HG02571 (cell line): ENCODE data around the gene CHD6.

ENCODE experiments used
- ATAC-seq: cut with Tn5 transposase; IDR thresholded peaks from one replicate; pipeline ENCODE4 v1.9.1; 2021; ENCODE audit warnings: mild to moderate bottlenecking, moderate library complexity; ENCODE audit not compliant: unreplicated experiment

Gene CHD6

DNA sequence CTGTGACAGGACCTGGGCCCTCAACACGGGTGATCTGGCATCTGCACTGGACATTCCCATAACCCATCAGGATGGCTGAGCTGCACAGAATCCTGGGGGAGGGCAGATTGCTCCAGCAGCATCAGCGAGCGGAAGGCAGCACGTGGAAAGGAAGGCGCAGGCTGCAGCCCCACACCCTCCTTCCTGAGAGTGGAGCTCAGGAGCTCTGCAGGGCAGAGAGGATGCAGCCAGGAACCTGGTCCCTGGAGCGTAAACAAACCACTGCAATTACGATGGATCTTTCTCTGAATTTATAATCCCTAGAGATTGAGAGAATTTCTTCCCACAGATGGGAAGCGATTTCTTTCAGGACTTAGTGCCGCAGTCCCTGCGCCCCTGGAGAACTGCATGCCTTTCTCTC is 211.8 kb downstream of the CHD6 start:
- no peak for ATAC-seq

GRCh38 chr20:41405436-41405835 is 212.7 kb downstream of the CHD6 start:
- ATAC-seq, result no peak

DNA sequence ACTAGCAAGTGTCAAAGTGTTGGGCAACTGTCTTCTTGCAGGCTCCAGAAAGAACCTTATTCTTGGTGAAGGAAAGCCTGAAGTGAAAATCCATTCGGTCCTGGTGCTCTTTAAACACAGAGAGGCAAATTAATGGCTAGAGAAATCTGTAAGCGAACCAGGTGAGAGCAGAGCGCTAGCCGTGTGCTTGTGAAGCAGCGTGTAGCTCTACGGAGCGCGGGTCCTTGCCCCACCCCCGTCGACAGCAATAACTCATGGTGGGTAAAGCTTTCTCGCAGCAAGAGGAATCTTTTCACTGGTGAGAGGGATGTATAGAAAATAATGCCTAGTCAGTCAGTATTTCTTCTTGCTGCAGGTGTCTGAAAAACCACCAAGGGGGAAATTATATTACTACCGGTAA is 214.6 kb downstream of the CHD6 start:
- no peak for ATAC-seq

DNA sequence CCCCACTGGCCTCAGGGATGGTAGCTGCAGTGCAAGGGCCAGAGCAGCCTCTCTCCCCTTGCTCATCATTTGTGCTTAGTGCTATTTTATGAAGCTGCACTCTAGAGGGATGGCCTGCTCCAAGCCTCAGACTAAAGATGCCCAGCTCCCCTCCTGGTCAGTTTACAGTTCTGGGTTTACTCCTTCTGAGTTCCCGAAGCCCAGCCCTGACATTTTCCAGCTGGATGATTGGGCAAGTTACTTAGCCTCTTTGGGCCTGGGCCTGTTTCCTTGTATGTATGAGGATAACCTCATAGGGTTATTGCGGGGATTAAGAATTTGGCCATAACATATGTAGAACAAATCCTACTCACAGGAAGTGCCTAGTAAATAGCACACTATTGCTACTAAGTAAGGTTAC is 219.8 kb downstream of the CHD6 start:
- ATAC-seq, result no peak

- no peak for ATAC-seq
These were observed 222.2 kb downstream of the CHD6 start for GRCh38 chr20:41395667-41396664.

DNA sequence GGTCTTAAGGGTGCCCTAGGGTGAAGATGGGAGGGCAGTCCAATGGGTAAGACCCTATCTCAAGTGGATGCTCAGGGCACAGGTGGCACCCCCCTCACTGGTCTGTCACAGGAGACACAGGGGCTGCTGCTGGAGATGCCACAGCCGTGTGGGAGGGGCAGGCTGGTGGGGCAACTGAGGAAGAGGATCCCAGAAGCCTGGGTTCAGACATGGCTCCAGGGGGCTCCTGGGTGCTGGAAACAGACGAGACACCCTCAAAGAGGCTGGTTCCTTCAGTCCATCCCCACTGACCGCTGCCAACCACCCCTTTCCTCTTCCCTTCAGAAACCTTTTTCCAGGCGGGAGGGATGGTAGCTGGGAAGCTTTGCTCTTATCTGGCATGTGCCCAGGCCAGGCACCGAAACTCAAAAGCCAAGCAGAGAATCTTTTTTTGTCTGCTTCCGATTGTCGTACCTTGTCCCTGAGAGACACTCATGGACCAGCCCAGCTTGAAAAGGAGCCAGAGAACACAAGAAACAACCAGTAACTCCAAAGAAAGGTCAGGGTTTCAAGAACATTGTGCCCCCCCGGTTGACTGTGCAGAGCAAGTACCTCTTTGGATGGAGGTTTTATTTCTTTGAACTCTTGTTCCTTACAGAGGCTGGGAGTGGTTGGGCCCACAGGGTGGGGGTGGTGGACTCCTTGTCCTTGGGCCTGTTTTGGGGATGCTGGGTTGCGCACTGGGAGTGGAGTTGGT is 223.1 kb downstream of the CHD6 start:
- no peak for ATAC-seq

DNA sequence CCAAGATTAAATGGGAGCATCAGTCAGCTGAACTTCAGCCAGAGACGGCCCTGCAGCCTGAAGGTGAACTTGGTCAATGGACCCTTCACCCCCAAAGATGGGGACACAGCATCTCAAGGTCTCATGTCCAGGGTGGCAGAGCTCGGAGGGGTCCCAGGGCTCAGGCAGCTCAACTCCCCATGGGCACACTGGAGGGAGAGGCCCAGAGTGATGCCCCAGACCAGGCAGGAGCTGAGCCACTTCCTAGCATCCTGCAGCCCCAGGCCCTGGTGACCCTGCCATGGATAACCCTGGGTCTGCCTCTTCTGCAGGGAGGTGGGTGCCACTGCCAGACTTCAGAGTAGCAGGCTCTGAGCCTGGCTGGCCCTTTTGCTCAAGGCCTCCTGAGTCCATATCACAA is 224.1 kb downstream of the CHD6 start:
- no peak for ATAC-seq

DNA sequence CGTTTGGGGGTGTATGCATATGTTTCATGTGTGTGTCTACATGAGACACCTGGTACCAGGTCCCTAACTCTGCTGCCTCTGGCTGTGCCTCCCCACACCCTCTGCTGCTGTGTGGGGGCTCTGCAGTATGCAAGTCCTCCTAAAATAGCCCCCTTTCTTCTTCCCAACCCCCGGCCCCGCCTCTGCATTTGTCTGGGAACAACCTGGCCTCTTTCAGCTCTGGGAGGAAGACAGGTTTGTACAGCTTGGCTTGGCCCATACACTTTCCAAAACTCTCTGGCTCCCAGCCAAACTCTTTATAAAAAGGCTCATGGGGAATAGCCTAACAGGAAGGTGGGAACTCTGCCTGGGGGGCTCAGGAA is 224.5 kb downstream of the CHD6 start:
- ATAC-seq, result no peak

- no peak for ATAC-seq
These were observed 225.1 kb downstream of the CHD6 start for GRCh38 chr20:41392871-41393704.

DNA sequence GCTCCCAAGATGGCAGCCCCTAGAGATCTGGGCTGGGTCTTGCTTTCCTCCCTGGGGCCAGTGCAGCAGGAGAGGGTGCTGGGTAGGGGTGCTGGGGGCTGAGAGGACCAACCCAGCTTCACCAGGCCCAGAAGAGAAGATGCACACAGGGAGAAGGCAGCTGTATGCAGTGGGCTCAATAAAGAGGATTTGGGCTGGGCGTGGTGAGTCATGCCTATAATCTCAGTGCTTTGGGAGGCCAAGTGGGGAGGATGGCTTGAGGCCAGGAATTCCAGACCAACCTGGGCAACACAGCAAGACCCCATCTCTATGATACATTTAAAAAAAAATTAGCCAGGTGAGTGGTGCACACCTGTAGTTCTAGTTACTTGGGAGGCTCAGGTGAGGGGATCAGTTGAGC is 225.9 kb downstream of the CHD6 start:
- ATAC-seq, result no peak

- ATAC-seq, result no peak
These were observed 226.6 kb downstream of the CHD6 start for GRCh38 chr20:41391587-41392001.

DNA sequence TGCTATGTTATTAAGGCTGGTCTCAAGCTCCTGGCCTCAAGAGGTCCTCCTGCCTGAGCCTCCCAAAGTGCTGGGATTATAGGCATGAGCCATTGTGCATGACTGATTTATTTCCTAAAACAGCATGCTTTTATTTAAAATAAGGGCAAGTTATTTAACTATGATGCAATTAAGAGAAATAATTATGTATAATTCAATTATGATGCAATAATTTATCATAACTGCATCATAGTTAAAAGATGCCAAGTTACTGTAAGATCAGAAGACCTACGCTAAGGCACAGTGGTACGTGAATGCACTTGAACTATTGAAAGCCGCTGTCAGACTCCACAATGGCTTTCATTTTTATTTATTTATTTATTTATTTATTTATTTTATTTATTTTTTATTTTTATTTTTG is 227.3 kb downstream of the CHD6 start:
- ATAC-seq, result no peak

GRCh38 chr20:41387444-41387851 is 230.7 kb downstream of the CHD6 start:
- ATAC-seq, result no peak

DNA sequence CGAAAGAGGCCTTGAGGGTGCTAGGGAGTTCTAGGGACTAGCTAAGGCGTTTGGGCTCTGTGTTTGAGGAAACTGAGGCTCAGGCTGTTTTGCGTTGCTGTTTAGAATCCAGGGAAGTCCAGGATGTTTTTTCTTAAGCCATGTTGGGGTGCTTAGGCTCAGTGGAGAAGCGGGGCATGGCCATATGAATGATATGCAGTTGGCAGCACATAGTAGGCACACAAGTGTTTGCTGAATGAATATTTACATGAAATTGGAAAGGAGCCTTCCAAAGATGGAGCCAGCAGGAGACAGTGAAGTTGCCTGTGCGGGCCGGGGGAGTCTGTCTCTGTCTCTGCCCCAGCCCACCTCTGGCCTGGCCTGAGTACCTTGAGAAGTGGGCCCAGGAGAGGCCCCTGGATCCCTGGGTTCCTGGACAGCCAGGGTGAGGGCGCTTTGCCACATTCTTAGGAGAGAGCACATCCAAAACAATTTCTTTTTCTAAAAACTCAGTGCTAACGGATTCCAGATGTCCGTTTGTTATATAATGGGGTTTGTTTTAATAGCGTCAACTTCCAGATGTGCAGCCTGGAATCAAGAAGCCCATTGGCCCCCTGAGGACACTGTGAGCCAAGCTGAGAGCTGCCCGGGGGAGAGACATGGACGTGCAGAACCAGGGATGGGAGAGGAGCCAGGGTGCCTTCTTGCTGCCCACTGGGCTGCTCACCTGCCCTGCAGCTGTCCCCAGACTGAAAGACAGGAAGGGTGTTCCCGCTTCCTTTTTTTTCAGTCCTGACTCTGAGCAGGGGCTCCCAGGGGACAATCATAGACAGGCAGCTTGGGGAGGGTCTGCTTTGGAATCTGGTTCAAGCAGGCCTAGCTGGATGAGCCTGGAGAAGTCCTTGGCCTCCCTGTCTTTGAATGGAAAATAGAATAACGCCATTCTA is 231.4 kb downstream of the CHD6 start:
- ATAC-seq, result no peak

DNA sequence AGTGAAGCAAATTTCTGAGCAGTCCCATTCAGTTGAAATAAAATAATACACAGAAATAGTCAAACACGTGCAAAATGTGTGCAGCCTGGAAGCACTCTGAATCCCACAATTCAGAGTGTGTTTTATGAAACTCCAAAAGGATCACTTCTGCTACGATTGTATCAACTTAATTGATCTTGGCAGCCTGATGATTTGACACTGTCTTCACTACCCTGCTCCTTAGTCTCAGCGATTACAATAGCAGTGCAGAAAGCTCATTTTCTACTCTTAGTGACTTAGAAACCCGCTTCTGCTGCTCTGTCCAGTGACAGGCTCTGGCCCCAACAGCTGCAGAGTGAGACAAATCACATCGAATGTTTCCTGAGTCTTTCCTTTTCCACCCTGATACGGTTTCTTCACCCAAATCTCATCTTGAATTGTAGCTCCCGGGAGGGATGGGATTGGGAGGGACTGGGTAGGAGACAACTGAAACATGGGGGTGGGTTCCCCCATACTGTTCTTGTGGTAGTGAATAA is 235.3 kb downstream of the CHD6 start:
- no peak for ATAC-seq

DNA sequence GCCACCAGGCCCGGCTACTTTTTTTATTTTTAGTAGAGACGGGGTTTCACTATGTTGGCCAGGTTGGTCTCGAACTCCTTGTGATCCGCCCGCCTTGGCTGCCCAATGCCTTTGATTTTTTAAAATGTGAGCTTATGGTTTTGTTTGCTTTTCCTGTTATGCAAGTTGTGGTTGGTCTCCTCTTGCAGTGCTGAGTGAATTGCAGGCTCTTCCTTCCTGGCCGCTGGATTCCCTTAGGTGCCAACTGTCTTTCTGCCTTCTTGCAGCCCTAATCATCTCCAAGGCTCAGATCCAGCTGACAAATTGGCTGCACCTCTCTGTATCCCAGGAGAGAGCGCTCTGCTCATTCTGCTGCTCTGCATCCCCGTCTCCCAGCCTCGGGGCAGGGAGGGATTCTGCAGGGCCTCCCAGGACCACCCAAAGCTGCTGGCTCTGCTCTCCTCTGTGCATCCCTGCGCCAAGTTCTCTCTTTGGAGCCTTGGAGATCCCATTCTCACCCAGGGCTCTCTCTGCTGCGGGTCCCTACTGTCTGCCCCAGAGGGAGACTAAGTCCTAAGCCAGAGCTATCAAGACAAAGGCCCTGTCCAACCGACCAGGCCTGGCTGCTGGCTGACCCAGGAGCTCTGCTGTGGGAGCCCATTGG is 237.5 kb downstream of the CHD6 start:
- no peak for ATAC-seq

DNA sequence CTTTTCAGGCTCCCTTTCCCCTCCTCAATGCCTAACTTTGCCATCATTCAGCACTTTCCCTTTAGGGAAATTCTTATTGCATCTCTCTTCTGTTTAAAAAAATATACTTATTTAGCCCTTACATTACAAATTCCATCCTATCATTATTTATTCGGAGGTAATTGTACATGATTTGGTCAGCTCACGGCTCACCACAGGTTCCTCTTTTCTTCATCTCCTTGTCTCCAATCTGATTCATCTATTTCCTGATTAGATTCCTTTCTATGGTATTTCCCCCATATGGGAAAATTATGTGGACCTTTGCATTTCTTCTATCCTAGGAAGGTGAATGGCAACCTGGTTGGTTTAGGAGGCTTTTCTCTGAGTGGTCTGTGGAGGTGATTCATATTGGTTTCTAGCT is 238.6 kb downstream of the CHD6 start:
- ATAC-seq, result no peak

DNA sequence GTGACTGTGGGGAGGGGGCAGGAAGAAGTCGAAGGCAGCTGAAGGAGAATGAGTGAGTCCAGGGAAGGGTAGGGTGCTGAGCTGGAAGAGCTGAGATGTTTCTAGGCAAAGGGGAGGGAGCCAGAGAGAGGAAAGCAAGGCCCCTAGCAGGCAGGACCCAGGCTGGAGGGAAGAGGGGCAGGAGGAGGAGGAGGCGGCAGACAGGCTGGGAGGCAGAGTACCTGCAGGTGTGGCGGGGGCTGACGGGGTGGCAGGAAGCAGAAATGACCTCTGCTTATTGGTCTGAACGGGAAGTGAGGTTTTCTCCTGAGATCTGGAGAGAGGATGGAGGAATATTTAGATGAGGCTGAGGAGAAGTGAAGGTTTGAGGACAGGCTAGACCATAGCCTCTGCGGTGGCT is 240.9 kb downstream of the CHD6 start:
- ATAC-seq, result no peak

- ATAC-seq, result no peak
These were observed 241.8 kb downstream of the CHD6 start for GRCh38 chr20:41376349-41376748.
